Upper lobe of right lung (tissue), 1 donor: ENCODE results near the gene NHSL1. TPM values are rescaled to one million over a fixed set of nuclear protein-coding genes. Genes with fewer than 3 reads are reported as not detected.

ENCODE experiments used
- ATAC-seq: fragments of 200-7000 bp; cut with Tn5 transposase; one replicate; pipeline ENCODE4 v1.9.1; 2020; ENCODE audit warnings: mild to moderate bottlenecking, moderate library complexity
- DNase-seq: peaks from one replicate; pipeline ENCODE4 v3.0.0-alpha.2; 2020
- H3K27ac ChIP-seq: fragments of 200-600 bp; one replicate; pipeline ENCODE4 v1.8.0; 2022
- H3K27me3 ChIP-seq: fragments of 200-600 bp; one replicate; pipeline ENCODE4 v1.8.0; 2022; ENCODE audit warnings: mild to moderate bottlenecking
- H3K36me3 ChIP-seq: fragments of 200-600 bp; one replicate; pipeline ENCODE4 v1.8.0; 2022
- H3K4me1 ChIP-seq: fragments of 200-600 bp; one replicate; pipeline ENCODE4 v1.8.0; 2022
- H3K4me3 ChIP-seq: fragments of 200-600 bp; one replicate; pipeline ENCODE4 v1.8.0; 2022; ENCODE audit warnings: mild to moderate bottlenecking
- H3K9me3 ChIP-seq: fragments of 200-600 bp; one replicate; pipeline ENCODE4 v1.8.0; 2022
- intact Hi-C: fragments of 100-400 bp; cut with DNase I; formaldehyde crosslinking; loops from one replicate; pipeline ENCODE4 v1.11.0; 2022
- total RNA-seq: library from RNA; stranded (reverse); fragmentation: NEBNext Ultra II Directional; extraction: Animal tissue kit (Norgen Biotek cat#: 25700); gene quantifications from one replicate; pipeline ENCODE4 v1.2.1, GENCODE V29; 2021
- TF ChIP-seq, protein P1 (sequence below): fragments of 200-600 bp; IDR thresholded peaks from one replicate; pipeline ENCODE4 v1.8.0; 2022; ENCODE audit warnings: antibody characterized with exemption
- donor health status: DM: no; HTN: yes; CAD: no; lungs with severe emphysema.

The NHSL1 gene
- total RNA-seq, 1 donor from 2014 or later, result 69.5 TPM

DNA sequence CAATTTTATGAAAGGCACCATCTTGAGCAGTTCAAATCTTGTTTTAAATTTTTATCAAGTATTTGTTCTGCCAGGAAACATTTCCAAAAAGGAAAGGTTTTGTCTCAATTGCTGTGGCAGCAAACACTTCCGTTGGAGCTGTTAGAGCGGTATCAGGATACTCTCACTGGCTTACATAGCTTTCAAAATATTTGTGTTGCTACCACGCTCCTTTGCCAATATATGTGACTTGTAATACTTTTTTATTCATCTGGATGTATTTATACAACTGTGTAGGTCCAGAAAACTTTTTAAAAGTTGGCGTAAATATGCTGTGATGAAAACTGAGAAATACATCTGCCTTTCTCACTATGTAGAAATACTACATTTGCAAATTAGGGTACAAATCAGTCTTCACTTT is 37.8 kb upstream of the NHSL1 start:
- H3K27me3 ChIP-seq, result no peaks in the 10 kb centered on the region
- no peak overlapping the region for H3K27ac ChIP-seq
- intact Hi-C loops, result no loop called here
- TF ChIP-seq, protein P1, sequence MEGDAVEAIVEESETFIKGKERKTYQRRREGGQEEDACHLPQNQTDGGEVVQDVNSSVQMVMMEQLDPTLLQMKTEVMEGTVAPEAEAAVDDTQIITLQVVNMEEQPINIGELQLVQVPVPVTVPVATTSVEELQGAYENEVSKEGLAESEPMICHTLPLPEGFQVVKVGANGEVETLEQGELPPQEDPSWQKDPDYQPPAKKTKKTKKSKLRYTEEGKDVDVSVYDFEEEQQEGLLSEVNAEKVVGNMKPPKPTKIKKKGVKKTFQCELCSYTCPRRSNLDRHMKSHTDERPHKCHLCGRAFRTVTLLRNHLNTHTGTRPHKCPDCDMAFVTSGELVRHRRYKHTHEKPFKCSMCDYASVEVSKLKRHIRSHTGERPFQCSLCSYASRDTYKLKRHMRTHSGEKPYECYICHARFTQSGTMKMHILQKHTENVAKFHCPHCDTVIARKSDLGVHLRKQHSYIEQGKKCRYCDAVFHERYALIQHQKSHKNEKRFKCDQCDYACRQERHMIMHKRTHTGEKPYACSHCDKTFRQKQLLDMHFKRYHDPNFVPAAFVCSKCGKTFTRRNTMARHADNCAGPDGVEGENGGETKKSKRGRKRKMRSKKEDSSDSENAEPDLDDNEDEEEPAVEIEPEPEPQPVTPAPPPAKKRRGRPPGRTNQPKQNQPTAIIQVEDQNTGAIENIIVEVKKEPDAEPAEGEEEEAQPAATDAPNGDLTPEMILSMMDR, result no peak
- H3K36me3 ChIP-seq, result no peaks in the 10 kb centered on the region
- peaks cover 30% of the 10 kb centered on the region for H3K4me1 ChIP-seq
- ATAC-seq (no peak), DNase-seq (no peak)
- no peak overlapping the region for H3K4me3 ChIP-seq
- no peaks in the 10 kb centered on the region for H3K9me3 ChIP-seq

DNA sequence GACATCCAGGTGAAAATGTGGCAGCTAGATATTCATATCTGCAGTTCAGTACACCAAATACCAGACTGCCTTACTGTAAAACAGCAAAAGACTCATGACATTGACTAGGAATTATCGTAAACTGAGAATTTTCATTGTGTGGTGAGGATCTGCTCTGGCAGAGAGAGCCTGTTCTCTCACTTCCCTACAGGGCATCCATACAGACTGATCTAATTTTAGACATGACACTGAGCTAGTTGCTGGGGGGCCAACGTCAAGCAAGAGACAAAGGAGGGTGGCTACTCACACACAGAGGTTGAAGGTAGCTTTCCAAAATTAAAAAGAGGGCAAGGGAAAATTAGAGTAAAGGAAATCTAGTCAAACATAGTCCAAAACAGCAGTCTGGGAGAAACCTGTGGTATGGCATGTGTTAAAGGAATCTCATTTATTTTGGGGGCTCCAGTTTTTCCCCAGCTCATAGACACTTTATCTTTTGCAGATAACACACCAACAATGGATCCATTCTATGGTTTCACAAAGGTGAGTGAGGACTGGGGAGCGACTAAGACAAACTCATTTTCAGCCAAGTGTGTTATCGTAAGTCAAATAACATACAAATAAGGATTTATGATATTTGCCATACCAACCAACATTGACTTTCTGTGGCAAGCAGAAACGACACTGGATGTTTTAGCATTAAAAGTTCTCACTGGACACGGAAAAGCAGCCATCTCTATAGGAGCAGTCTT is 36.6 kb upstream of the NHSL1 start:
- TF ChIP-seq, protein P1, result no peak
- ATAC-seq (no peak), DNase-seq (no peak)
- Histone ChIP-seq H3K4me1 (peaks cover 20% of the 10 kb centered on the region), H3K27me3 (no peaks in the 10 kb centered on the region), H3K36me3 (no peaks in the 10 kb centered on the region), H3K4me3 (no peak overlapping the region), H3K9me3 (no peaks in the 10 kb centered on the region), H3K27ac (no peak overlapping the region)
- intact Hi-C loops, result no loop called here

DNA sequence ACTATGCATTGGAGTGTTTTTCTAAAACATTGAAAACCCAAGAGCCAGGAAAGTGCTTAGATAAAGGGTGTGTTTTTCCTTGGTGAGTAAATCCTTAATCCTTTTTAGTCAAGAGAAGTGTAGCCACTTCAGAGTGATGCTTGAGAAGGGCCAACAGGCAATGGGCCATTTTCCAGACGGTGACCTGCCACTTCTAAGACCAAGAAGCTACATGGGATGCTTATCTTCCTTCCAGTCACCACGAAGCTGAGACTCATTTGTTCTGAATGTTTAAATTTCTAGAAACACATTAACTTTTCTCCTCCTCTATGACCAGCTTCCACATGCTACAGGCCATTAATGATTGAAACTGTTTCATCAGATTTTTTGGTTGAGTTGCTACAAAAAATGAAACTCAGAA is 34.4 kb upstream of the NHSL1 start:
- Histone ChIP-seq H3K4me3 (no peak overlapping the region), H3K4me1 (peaks cover 8% of the 10 kb centered on the region), H3K9me3 (no peaks in the 10 kb centered on the region), H3K27ac (no peak overlapping the region), H3K36me3 (no peaks in the 10 kb centered on the region), H3K27me3 (no peaks in the 10 kb centered on the region)
- TF ChIP-seq, protein P1, result no peak
- no peak for DNase-seq
- peak; percentile 73 for ATAC-seq
- intact Hi-C loops, result no loop called here

DNA sequence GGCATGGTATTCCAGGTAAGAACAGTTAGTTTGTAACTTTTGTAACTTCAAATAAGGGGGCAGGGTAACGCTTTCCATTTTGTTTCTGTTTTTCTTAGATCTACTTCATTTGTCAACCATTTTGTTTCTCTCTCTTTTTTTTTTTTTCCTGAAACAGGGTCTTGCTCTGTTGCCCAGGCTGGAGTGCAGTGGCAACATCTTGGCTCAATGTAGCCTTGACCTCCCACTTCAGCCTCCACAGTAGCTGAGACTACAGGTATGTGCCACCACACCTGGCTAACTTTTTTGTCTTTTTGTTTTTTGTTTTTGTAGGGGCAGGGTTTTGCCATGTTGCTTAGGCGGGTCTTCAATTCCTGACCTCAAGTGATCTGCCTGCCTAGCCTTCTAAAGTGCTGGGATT is 32.1 kb upstream of the NHSL1 start:
- no peak overlapping the region for H3K27ac ChIP-seq
- no peaks in the 10 kb centered on the region for H3K36me3 ChIP-seq
- no peak for ATAC-seq
- no peak overlapping the region for H3K4me3 ChIP-seq
- H3K9me3 ChIP-seq, result no peaks in the 10 kb centered on the region
- intact Hi-C loops, result no loop called here
- no peaks in the 10 kb centered on the region for H3K27me3 ChIP-seq
- H3K4me1 ChIP-seq, result no peaks in the 10 kb centered on the region
- DNase-seq, result no peak
- TF ChIP-seq, protein P1, result no peak

DNA sequence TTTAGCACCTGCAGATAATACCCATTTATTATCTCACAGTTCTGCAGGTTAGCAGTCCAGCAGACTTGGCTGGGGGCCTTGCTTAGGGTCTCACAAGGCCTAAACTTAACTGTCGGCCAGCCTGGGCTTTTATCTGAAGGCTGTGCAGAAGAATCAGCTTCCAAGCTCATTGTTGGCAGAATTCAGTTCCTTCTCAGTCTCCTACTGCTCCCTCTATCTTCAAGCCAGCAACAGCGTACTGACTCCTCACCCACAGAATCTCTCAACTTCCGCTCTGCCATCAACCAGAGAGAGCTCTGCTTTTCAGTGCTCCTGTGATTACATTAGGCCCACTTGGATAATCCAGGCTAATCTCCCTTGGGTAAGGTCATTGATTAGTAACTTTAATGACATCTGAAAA is 30.2 kb upstream of the NHSL1 start:
- ATAC-seq (no peak), DNase-seq (no peak)
- H3K36me3 ChIP-seq, result no peaks in the 10 kb centered on the region
- no peaks in the 10 kb centered on the region for H3K27me3 ChIP-seq
- no peak overlapping the region for H3K27ac ChIP-seq
- H3K4me1 ChIP-seq, result no peaks in the 10 kb centered on the region
- H3K9me3 ChIP-seq, result no peaks in the 10 kb centered on the region
- intact Hi-C loops, result no loop called here
- TF ChIP-seq, protein P1, result no peak
- no peak overlapping the region for H3K4me3 ChIP-seq

DNA sequence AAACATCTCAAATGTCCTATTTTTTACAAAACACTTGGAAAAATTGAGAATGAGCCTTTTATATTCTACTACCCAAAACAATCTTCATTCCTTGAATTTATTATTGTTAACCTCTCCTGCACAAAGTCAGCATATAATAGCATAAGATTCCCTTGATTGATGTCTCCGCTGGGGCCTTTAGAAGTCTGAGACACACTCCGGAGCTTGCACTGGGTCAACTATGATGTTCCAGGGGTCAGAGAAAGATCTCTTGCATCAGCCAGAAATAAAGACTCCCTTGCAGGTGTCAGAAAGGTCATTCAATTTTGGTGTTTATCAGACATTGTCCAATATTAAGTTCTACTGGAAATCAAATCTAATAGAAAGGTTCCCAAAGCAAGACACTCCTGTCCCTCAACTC is 29.7 kb upstream of the NHSL1 start:
- no peak overlapping the region for H3K4me3 ChIP-seq
- H3K9me3 ChIP-seq, result no peaks in the 10 kb centered on the region
- no peak for DNase-seq
- H3K4me1 ChIP-seq, result no peaks in the 10 kb centered on the region
- H3K27me3 ChIP-seq, result no peaks in the 10 kb centered on the region
- intact Hi-C loops, result no loop called here
- H3K36me3 ChIP-seq, result no peaks in the 10 kb centered on the region
- no peak overlapping the region for H3K27ac ChIP-seq
- no peak for ATAC-seq
- TF ChIP-seq, protein P1, result no peak
